Measurements from ENCODE around the gene TEX55.
A peak's percentile ranks its signal among the peaks of the same experiment; 100 is the strongest.
"Not testable (repeated sequence)": the region's sequence is repeated elsewhere in the genome, so short reads cannot be mapped to it uniquely, and the experiment has no call there.

The TEX55 gene

GRCh38 chr3:119145500-119146167 is at the start of gene TEX55:
TSS of gene TEX55 (plus strand) at chr3:119146165. CDS start at chr3:119146190, 25 bp downstream.
- peak; percentile 83 for DNase-seq (ENCODE audit: low spot score)

- no peak for DNase-seq (ENCODE audit: low spot score)
These were observed 48.0 kb upstream of the TEX55 start for GRCh38 chr3:119098003-119098402.

GRCh38 chr3:119098619-119099222 is 47.2 kb upstream of the TEX55 start:
- DNase-seq (ENCODE audit: low spot score) = peak; percentile 55

- no peak for DNase-seq (ENCODE audit: low spot score)
These were observed 46.2 kb upstream of the TEX55 start for GRCh38 chr3:119099785-119100184.

- DNase-seq (ENCODE audit: low spot score) = no peak
These were observed 41.9 kb upstream of the TEX55 start for GRCh38 chr3:119104031-119104430.

GRCh38 chr3:119118330-119118729 is 27.6 kb upstream of the TEX55 start:
- not testable (repeated sequence) for DNase-seq (ENCODE audit: low spot score)

GRCh38 chr3:119120480-119120879 is 25.5 kb upstream of the TEX55 start:
- DNase-seq (ENCODE audit: low spot score) = no peak

- no peak for DNase-seq (ENCODE audit: low spot score)
These were observed 23.6 kb upstream of the TEX55 start for GRCh38 chr3:119122350-119122749.

- DNase-seq (ENCODE audit: low spot score) = no peak
These were observed 20.6 kb upstream of the TEX55 start for GRCh38 chr3:119125342-119125741.

- DNase-seq (ENCODE audit: low spot score) = no peak
These were observed 20.0 kb upstream of the TEX55 start for GRCh38 chr3:119125742-119126504.

- not testable (repeated sequence) for DNase-seq (ENCODE audit: low spot score)
These were observed 15.7 kb upstream of the TEX55 start for GRCh38 chr3:119130291-119130690.

GRCh38 chr3:119132291-119132690 is 13.7 kb upstream of the TEX55 start:
- not testable (repeated sequence) for DNase-seq (ENCODE audit: low spot score)

- not testable (repeated sequence) for DNase-seq (ENCODE audit: low spot score)
These were observed 6.6 kb upstream of the TEX55 start for GRCh38 chr3:119139360-119139759.

GRCh38 chr3:119140466-119140865 is 5.5 kb upstream of the TEX55 start:
- DNase-seq (ENCODE audit: low spot score) = no peak

GRCh38 chr3:119145128-119145499 is 851 bp upstream of the TEX55 start:
- DNase-seq (ENCODE audit: low spot score) = no peak

- DNase-seq (ENCODE audit: low spot score) = peak; percentile 14
These were observed 812 bp downstream of the TEX55 start for GRCh38 chr3:119146578-119147375.

GRCh38 chr3:119147494-119147893 is 1.5 kb downstream of the TEX55 start:
- no peak for DNase-seq (ENCODE audit: low spot score)

- no peak for DNase-seq (ENCODE audit: low spot score)
These were observed 2.7 kb downstream of the TEX55 start for GRCh38 chr3:119148493-119149180.

- DNase-seq (ENCODE audit: low spot score) = no peak
These were observed 3.5 kb downstream of the TEX55 start for GRCh38 chr3:119149484-119149883.

- DNase-seq (ENCODE audit: low spot score) = no peak
These were observed 10.9 kb downstream of the TEX55 start for GRCh38 chr3:119156868-119157267.

- no peak for DNase-seq (ENCODE audit: low spot score)
These were observed 12.0 kb downstream of the TEX55 start for GRCh38 chr3:119157971-119158370.

GRCh38 chr3:119160361-119160760 is 14.4 kb downstream of the TEX55 start:
- no peak for DNase-seq (ENCODE audit: low spot score)
